HG03565 (cell line): Measurements from ENCODE around the gene DNASE1L1.

ENCODE experiments used
- ATAC-seq: cut with Tn5 transposase; IDR thresholded peaks from one replicate; pipeline ENCODE4 v1.9.1; 2021; ENCODE audit warnings: mild to moderate bottlenecking, moderate library complexity; ENCODE audit not compliant: unreplicated experiment

The DNASE1L1 gene

DNA sequence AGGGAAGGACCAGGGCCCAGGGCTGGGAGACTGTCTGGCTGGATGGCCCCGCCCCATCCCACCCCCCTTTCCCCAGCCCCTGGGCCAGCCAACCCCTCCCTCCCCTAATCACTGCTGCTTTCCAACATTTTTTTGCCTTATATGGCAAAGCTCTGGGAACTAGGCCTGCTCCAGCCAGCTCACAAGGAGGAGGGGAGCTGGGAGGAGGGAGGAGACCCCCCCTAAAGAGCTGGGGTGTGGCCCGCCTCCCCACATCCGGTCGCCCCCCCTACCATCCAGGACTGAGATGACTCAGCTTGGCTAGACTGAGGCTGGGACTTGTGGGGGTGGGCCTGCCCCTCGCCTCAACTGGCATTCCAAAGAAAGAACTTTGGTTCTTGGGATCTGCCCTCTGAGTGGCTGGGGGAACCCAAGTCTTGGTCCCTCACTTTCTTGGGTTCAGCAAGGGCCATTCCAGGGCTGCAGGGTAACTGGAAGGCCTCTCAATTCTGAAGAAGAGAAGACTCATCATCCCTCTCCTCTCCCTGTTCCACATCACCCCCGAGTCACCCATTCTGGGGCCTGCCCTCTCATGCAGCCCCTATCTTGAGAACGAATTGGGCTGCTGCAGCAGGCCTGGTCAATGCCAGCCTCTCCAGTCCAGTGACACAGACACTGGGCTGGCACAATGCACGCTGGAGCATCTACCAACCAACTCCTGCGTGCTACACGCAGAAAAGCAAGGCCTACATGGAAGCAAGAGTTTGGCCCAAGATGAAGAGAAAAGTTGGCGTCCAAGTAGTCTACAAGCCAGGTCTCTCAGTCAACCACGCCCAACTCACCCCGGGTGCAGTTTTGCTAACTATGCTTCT, 39.4 kb downstream of the DNASE1L1 start:
- no peak for ATAC-seq

DNA sequence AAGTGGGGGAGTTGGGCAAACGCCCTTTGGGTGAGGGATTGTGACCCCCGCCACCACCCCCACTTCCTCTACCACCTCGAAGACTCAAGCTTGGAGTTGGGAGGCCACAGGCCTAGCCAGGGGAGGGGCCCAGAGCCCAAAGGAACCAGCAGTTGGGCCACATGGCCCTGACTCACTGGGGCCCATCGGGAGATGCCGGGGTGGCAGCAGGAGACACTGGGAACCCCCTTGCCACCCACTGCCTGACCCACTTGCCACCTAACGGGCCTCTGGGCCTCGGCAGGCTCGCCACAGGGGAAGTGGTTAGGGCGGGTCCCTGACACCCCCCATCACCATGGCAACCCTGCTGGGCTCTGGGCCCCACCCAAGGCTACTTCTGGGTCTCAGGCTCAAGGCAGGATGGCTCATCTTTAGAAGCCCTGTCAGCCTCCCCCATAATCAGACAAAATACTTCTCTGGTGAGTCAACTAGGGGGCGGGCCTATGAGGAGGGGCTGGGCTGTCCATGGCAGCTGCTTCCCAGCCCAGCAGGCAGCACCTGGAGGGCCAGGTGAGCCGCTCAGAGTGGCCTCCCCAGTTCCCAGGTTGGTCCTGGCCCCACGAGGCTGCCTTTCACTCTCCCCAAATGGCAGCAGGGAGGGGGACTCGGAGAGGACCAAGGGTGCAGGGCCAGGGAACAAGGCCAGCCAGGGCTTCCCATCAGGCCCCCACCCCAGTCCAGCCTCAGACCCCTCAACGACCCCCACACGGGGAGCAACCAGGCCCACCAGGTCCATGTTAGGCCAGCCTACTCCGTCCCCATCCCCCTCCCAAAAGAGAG, 40.2 kb downstream of the DNASE1L1 start:
- no peak for ATAC-seq

- ATAC-seq: no peak
Measured at GRCh38 chrX:154367474-154368308, 41.4 kb downstream of the DNASE1L1 start.

GRCh38 chrX:154366666-154367055, 42.4 kb downstream of the DNASE1L1 start:
- ATAC-seq: no peak

DNA sequence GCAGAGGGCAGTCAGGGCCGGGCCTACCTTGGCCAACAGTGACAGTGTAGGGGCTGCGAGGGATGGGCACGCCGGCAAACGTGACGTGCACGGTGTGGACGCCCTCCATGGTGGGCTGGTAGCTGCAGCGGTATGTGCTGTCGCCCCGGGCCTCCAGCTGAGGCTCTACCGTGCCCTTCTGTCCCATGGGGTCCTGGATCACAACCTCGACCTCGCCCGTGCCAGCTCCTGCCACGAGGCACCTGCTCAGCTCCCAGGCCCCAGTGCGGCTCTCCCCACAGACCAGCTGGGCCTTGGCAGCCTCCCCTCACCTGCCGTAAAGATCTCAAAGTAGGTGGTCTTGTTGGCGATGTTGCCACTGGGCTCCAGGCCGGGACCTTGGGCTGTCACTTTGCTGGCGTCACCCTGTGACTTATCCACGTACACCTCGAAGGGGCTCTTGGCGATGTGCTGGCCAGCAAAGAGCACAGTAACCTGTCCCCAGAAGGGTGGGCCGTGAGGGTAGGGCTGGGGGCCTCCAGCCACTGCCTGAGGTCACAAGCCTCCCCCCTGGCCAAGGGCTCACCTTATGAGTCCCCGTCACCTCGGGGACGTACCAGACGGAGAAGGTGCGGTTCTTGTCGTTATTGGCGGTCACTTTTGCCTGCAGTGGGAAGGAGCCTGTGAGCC, 42.9 kb downstream of the DNASE1L1 start:
- no peak for ATAC-seq

DNA sequence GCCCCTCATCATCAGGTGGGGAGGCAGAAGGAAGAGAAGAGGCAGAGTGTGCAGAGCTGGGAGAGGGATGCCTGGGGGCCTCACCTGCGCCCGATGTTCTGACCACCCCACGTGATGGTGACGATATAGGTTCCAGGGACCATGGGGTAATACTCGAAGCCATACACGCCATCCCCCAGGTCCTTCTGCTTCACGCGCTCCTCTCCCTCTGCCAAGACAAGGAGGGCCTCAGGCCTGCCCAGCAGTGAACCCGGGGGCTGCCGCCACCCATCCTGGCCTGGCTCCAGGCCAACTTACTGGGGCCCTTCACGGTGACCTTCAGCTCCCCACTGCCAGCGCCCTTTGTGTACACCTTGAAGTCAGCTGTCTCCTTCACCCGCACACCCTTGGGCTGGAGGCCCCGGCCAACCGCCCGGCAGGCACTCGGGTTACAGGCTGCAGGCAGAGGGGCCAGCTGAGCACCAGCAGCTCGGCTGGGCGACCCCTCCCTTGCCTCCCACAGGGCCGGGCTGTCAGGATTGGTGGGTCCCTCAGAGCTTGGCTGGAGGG, 43.9 kb downstream of the DNASE1L1 start:
- ATAC-seq: no peak

GRCh38 chrX:154363706-154364439, 45.2 kb downstream of the DNASE1L1 start:
- ATAC-seq: no peak

DNA sequence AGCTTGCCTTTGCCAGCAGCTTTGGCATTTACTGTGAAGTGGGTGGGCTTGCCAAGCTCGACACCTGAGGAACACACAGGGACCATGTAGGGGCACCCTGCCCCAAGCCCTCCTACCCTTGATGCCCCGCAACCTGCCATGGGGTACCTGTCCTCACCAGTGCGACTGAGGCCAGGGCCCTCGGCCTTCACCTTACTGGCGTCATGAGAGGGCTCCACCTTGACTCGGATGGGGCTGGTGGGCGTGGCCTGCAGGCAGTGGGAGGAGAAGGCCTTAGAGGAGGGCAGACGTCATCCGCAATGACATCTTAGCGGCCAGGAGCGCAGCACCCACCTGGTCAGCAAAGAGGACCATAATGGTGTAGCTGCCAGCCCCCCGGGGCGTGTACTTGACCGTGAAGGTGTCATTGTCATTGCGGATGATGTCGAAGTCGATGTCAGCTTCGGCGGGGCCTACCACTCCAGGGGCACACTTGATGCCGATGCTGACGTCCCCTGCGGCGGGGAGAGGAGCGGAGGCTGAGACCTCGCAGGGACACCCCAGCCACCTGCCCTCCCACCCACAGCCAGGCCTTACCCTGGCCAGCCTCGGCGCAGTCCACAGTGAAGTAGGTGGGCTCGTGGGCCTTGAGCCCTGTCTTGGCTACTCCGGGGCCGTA, 46.8 kb downstream of the DNASE1L1 start:
- no peak for ATAC-seq

DNA sequence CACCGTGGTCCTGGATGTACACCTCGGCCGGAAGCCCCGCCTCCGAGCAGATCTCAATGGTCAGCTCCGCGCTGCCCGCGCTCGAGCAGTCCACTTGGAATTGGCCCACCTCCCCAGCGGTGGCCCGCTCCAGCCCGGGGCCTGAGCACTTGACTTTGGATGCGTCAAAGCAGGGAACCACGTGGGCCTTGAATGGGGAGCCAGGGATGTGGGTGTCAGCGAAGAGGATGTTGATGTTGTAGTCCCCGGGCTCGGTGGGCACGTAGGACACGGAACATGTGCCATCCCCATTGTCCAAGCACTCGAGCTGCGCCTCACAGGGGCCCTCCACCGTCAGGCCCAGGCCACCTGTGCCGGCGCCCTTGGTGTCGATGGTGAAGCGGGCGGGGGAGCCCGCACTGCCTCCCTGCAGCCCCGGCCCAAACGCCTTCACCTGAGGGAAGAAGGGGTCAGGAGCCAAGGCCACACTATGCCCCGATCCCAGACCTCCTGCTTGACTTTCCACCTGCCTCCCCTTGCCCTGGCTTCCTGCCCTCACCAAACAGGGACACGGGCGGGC, 48.8 kb downstream of the DNASE1L1 start:
- no peak for ATAC-seq

DNA sequence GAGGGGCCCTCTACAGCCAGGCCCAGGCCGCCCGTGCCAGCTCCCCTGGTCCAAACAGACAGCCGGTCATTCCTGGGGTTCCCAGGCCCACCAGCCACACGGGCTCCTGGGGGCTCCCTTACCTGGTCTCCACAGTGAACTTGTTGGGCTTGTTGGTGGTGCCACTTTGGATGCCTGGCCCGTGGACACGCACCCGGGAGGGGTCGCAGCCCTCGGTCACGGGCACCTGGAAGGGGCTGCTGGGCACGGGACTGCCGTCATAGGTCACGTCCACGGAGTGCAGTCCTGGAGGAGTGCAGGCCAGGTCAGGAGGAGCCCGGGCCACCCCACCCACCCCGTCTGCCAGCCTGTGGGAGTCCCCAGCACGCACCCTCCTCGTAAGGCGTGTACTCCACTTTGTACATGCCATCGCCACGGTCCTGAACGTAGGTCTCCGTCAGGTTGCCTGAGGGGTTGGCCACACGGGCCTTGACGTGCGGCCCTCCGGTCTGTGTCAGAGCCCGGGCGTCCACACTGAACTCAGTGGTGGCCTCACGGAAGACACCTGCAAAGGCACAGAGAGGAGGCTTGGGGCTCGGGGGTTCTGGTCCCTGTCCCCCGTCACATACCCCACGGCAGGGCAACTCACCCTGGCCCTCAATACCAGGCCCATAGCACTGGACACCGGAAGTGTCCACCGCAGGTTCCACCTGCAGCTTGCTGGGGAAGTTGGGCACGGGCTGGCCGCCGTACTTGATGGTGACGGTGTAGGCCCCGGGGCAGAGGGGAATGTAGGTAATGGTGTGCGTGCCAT, 49.5 kb downstream of the DNASE1L1 start:
- ATAC-seq: no peak

DNA sequence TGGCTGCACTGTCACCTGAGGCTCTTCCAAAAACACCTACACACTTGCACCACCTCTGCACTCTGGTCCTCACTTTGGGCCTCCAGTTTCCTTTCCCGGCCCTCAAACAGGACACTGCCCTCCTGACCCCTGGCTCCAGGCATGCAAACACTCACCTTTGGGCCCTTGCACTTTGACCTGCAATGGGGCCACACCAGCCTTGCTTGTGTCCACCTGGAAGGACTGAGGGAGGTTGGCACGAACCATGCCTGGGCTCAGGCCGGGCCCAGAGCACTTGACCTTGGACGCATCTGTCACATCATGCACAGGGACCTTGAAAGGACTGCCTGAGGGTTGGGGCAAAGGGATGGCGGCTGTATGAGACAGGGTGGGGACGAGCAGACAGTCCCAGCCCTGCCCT, 50.2 kb downstream of the DNASE1L1 start:
- no peak for ATAC-seq

GRCh38 chrX:154358011-154358410, 51.0 kb downstream of the DNASE1L1 start:
- ATAC-seq: no peak

- ATAC-seq: no peak
Measured at GRCh38 chrX:154357205-154357604, 51.8 kb downstream of the DNASE1L1 start.

DNA sequence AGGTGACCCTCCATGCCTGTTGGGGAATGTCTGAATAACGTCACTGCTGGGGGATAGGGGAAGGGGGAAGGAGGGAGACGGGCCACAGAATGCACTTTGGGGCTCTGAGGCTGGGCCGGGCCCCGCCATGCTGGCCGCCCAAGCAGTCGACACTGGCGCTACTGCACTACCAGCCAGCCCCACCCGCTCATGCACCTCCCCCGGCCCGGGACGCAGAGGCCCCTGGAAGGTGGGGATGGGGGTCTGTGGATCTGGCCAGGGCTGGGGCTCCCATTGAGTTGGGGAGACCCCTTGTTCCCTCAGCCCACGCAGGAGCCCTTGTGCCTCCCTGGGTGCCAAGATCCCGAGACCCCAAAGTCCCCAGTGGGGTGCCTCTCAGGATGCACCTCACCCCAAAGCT, 52.5 kb downstream of the DNASE1L1 start:
- no peak for ATAC-seq

DNA sequence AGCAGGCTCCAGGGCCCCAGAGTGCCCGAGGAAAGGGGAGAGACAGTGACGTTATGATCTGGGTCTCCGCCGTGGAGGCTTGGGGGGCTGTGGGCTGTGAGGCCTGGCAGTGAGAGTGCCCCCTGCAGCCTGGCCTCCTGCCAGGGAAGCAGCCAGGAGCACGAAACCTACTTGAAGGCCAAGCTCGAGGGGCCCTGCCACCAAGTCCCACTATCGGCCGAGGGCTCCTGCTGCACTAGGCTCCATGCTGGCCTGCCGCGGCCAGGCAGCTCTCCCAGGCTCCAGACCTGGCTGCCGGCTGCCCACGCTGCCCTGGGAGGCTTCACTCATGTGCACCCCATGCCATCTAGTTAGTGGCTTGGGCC, 53.3 kb downstream of the DNASE1L1 start:
- no peak for ATAC-seq

GRCh38 chrX:154355094-154355775, 53.8 kb downstream of the DNASE1L1 start:
- ATAC-seq: no peak

- ATAC-seq: no peak
Measured at GRCh38 chrX:154354516-154354915, 54.5 kb downstream of the DNASE1L1 start.

DNA sequence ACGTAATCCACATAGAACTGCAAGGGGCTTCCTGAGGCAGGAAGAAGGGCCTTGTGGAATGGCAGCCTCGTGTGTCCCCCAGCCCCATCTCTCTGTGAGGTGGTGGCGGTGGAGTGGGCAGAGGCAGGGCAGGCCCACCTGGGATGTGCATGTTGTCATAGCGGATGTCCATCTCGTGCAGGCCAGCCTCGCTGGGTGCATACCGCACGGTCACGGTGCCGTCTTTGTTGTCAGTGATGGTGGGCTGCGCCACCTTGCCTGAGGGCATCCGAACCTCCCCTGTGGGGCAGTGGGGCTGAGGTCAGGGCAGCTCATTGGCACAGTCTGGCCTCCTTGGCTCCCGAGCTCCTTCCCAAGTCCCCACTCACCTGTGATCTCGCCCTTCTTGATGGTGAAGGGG, 55.0 kb downstream of the DNASE1L1 start:
- ATAC-seq: no peak
